NCI-H524 treated with DMSO at 0.1 percent for 48 hours (cell line): ENCODE measurements around the gene TNNI2.

ENCODE experiments used
- DNase-seq: peaks from one replicate; lab custom pipeline; 2025; lab: John Stamatoyannopoulos, UW

Gene TNNI2

DNA sequence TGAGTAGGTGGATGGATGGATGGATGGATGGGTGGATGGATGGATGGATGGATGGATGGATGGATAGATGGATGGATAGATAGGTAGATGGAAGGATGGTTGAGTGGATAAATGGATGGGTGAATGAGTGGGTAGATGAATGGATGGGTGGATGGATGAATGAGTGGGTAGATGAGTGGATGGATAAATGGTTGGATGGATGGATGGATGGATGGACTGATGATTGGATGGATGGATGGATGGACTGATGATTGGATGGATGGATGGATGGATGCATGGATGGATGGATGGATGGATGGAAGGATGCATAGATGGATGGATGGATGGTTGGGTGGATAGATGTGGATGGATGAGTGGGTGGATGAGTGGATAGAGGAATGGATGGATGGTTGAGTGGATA is 17.2 kb upstream of the TNNI2 start:
- DNase-seq = no peak

- DNase-seq = no peak
Observed at GRCh38 chr11:1822648-1823375, 16.0 kb upstream of the TNNI2 start.

DNA sequence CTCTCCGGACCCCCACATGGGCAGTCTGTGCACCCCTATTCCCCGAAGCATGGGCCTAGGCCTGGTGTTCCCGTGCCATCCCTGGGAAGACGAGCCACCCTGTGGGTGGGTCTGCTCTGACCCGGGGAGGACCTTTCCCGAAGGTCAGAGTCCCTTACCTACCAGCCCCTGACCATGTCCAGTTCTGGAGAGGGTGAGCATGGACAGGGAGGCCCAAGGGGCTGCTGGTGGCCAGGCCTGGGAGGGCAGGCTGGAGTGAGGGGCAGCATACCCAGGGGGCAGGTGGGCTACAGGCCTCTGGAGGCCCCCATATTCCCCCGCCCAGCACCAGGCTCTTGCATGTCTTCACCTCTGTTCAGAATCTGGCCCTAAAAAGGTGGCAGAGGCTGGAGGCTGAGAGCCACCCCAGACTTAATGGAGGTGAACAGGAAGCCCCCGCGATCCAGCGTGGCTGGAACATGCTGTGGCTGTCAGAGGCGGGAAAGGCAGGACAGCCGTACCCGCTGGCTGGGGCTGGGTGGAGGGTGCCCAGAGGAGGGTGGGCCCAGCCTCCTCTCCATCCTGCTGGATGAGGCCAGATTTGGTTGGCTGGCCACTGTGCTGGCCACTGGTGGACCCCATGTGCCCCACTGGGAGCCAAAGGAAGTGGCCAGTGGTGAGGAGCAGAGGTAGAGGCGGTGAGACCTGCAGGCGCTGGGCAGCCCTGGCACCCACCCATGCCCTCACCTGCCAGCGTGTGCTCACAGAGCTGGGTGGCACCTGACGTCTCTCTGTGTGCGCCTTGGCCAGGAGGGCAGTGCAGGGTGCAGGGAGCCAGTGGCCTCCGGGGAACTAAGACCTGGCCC is 15.2 kb upstream of the TNNI2 start:
- DNase-seq = no peak

GRCh38 chr11:1824221-1825038 is 14.4 kb upstream of the TNNI2 start:
- no peak for DNase-seq

DNA sequence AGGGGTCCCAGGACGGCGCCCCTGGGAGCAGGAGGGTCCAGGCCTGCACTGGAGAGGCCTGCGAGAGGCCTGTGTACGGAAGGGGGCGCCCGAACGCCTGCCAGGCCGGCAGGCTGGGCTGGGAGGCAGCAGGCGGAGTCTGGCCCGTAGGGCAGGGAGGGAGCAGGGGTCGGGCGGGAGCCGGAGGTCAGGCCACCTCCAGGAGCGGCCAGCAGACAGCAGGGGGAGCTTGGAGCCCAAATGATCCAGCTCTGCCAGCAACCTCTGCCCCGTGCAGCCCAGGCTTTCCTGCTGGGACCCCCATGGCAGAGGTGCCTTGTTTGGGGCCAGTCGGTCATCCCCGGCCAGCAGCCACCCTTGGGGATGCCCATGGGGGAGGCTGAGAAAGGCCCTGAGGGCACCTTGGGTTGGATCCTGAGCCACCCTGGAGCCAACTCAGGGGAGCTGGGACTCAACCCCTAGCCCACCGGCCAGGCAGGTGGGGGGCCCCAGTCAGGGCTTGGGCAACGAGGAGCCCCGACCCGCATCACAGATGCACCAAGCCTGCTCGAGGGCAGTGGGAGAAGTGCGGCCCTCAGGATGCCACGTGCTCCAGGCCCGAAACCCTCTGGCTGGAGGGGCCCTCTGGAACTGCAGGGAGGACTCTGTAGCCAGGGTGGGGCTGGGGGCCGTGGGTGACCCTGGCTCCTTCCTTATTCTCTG is 13.6 kb upstream of the TNNI2 start:
- no peak for DNase-seq

- no peak for DNase-seq
Observed at GRCh38 chr11:1825785-1826451, 12.9 kb upstream of the TNNI2 start.

- DNase-seq = no peak
Observed at GRCh38 chr11:1826552-1827094, 12.2 kb upstream of the TNNI2 start.

GRCh38 chr11:1827095-1827813 is 11.5 kb upstream of the TNNI2 start:
- DNase-seq = no peak

DNA sequence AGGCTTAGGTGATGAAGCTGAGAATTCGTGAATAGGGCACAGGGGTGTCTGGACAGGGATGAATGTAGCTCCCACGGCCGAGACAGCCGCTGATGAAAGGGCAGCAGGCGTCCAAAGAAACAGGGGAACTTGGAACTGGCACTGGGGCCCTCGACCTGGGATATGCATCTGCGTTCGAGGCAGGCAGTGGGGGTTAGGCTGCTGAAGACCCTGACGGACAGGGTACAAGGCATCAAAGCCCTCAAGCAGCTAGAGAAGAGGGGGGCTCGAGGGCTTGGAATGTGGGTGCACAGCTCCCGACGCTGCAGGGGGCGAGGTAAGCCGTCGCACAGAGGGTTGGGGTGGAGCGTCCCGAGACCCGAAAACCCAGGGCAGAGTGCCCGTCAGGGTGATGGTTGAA is 10.8 kb upstream of the TNNI2 start:
- DNase-seq = no peak

DNA sequence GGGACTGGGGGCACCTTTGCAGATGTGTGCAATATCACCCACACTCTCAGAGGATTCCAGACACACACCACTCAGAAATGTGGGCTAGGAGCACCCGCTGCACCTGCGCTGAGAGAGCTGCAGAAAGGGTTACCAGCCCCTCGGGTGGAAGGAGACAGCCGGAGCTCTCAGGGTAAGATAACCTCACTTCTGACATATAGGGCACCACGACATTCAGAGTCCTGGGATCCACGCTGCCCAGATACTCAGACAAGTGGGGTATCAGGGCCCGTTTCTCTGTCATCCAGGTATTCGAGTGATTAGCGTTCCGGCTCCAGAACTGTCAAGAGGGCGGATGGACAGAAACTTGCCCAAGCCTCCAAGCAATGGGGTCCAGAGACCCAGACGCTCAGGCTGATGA is 10.2 kb upstream of the TNNI2 start:
- DNase-seq = no peak

GRCh38 chr11:1829039-1829820 is 9.6 kb upstream of the TNNI2 start:
- DNase-seq = no peak

DNA sequence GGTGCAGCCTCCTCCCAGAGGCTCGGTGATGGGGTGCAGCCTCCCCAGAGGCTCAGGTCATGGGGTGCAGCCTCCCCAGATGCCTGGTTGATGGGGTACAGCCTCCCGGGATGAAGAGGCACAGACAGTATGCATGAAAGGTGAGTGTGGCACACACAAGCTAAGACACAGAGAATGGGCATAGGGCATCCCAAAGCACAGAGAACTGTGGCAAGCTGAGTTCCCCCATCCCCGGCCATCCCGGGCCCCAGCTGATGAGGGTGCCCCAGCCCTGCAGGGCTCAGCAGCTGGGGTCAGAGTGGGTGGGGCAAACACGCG is 8.8 kb upstream of the TNNI2 start:
- DNase-seq = no peak

- no peak for DNase-seq
Observed at GRCh38 chr11:1830322-1831223, 8.2 kb upstream of the TNNI2 start.

DNA sequence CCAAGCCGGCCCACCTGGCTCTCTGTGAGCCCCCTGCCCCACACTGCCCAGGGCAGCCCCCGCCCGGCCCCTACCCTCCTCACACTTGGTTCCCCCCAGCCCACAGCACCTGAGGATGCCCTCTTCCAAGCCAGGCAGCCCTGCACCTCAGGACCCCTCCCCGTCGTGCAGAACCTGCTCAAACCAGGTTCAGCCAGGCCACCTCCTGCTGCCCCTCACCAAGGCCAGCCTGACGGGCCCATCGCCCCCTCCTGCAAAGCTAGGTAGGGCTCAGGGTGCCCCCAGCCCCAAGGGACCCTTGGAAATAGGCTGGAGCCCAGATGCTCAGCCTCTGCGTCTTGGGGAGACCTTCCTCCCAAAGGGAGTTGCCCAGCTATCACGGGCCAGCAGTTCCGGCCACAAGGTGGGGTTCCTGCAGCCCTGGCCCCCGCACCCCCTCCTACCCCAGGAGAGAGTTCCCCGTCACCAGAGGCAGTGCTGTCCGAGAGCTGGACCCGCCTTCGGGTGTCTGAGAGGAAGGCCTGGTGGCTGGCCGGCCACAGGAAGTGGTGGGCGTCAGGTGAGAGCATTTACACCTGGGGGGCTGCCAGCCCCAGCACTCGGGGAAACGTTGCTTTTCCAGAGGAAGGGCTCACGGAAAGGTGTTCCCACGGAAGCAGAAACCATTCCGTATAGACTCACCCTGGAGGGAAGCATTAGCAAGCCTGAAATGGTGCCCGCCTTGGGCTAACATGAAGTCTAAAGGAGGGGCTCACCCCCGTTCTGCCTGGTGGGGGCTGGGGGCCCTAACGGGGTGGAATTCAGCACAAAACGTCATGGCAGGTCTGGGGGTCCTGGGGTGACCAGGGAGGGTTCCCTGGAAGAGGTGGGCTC is 7.2 kb upstream of the TNNI2 start:
- DNase-seq = no peak

GRCh38 chr11:1832211-1832919 is 6.4 kb upstream of the TNNI2 start:
- DNase-seq = no peak

- DNase-seq = no peak
Observed at GRCh38 chr11:1832920-1833295, 5.9 kb upstream of the TNNI2 start.

- no peak for DNase-seq
Observed at GRCh38 chr11:1834062-1834610, 4.6 kb upstream of the TNNI2 start.
